A549 (cell line): Measurements from ENCODE around the gene LDLRAD4. TPM values are rescaled to one million over a fixed set of nuclear protein-coding genes. Genes with fewer than 3 reads are reported as not detected.

Source experiments
- ATAC-seq, 2 experiments: fragments of 200-7000 bp in 1 of 2; fragments of >200 bp in 1 of 2; cut with Nextera tagmentation in 1 of 2; cut with Tn5 transposase in 1 of 2; 3 replicates each; pipeline versions ENCODE4 v1.8.0 to v1.9.1; 2018 to 2020; ENCODE audit warnings: mild to moderate bottlenecking in 1 of 2, moderate library complexity in 1 of 2
- CTCF ChIA-PET: fragments of 300-600 bp; sonication (Branson Sonifier 250); formaldehyde crosslinking; extraction: SDS; loops from one replicate; lab custom pipeline; 2021; ENCODE audit warnings: antibody characterized with exemption, inconsistent platforms; lab: Yijun Ruan, JAX
- POLR2A ChIA-PET: fragments of 350-600 bp; formaldehyde crosslinking; extraction: SDS; loops from one replicate; lab custom pipeline; 2021; ENCODE audit warnings: antibody characterized with exemption, inconsistent platforms; lab: Yijun Ruan, JAX
- DNase-seq, 2 experiments: peaks; one replicate each; pipeline versions ENCODE4 v3.0.0 to v3.0.0-alpha.2; 2011 to 2016; ENCODE audit warnings: low read depth in 1 of 2, low spot score in 1 of 2
- FAIRE-seq: peaks from 2 replicates; lab custom pipeline; 2011; peaks lifted over from hg19 to GRCh38; lab: Jason Lieb, UNC
- H3K27ac ChIP-seq, 2 experiments: fragments of >200 bp; sonication (Bioruptor Twin); formaldehyde crosslinking; 3 replicates each; pipeline ENCODE4 v1.5.1; 2016 to 2017
- H3K4me1 ChIP-seq: fragments of >200 bp; sonication (Bioruptor Twin); formaldehyde crosslinking; 3 replicates; pipeline ENCODE4 v1.6.1; 2016
- H3K4me2 ChIP-seq: fragments of >200 bp; sonication (Bioruptor Twin); formaldehyde crosslinking; 3 replicates; pipeline ENCODE4 v1.6.1; 2016
- H3K4me3 ChIP-seq: fragments of >200 bp; sonication (Bioruptor Twin); formaldehyde crosslinking; 3 replicates; pipeline ENCODE4 v1.5.1; 2016
- H3K9me3 ChIP-seq: fragments of >200 bp; sonication (Bioruptor Twin); formaldehyde crosslinking; 3 replicates; pipeline ENCODE4 v1.6.1; 2016
- CEBPB ChIP-seq, 2 experiments: fragments of >200 bp in 1 of 2; sonication (Bioruptor Twin) in 1 of 2; formaldehyde crosslinking in 1 of 2; IDR thresholded peaks; 2 replicates each; pipeline ENCODE4 v1.6.1; 2012 to 2016
- FOSB ChIP-seq: fragments of 250-450 bp; sonication (Bioruptor Pico); IDR thresholded peaks from 2 replicates; pipeline ENCODE4 v1.5.0; 2020; ENCODE audit warnings: mild to moderate bottlenecking, moderate library complexity
- HOXA7 ChIP-seq: fragments of 250-450 bp; sonication (Bioruptor Pico); IDR thresholded peaks from 2 replicates; pipeline ENCODE4 v1.5.0; 2020; ENCODE audit warnings: mild to moderate bottlenecking, moderate library complexity
- HOXB5 ChIP-seq: fragments of 250-450 bp; sonication (Bioruptor Pico); IDR thresholded peaks from 2 replicates; pipeline ENCODE4 v1.5.0; 2020; ENCODE audit warnings: mild to moderate bottlenecking, moderate library complexity
- JUNB ChIP-seq: fragments of >200 bp; sonication (Bioruptor Twin); formaldehyde crosslinking; IDR thresholded peaks from 2 replicates; pipeline ENCODE4 v1.6.1; 2016
- MYC ChIP-seq: IDR thresholded peaks from 2 replicates; pipeline ENCODE4 v1.6.1; 2012; ENCODE audit warnings: mild to moderate bottlenecking, inconsistent platforms, low read length, improper control_type of control experiment, borderline replicate concordance
- NR3C1 ChIP-seq: fragments of >200 bp; sonication (Bioruptor Twin); formaldehyde crosslinking; IDR thresholded peaks from 3 replicates; pipeline ENCODE4 v1.6.1; 2017
- PHF8 ChIP-seq: fragments of 200-600 bp; sonication (generic); IDR thresholded peaks from 2 replicates; pipeline ENCODE4 v1.6.1; 2016; ENCODE audit warnings: low read depth, mild to moderate bottlenecking, antibody characterized with exemption, moderate library complexity, borderline replicate concordance
- RCOR1 ChIP-seq: fragments of 150-350 bp; IDR thresholded peaks from 2 replicates; pipeline ENCODE4 v1.6.1; 2014; ENCODE audit warnings: antibody characterized with exemption, low read length, low read depth
- SMC3 ChIP-seq: fragments of >200 bp; sonication (Bioruptor Twin); formaldehyde crosslinking; IDR thresholded peaks from 3 replicates; pipeline ENCODE4 v1.6.1; 2018; ENCODE audit warnings: inconsistent platforms
- TFCP2L1 ChIP-seq: fragments of 250-450 bp; sonication (Bioruptor Pico); IDR thresholded peaks from 2 replicates; pipeline ENCODE4 v1.5.0; 2021; ENCODE audit warnings: mild to moderate bottlenecking
- TP53 ChIP-seq: fragments of 250-450 bp; sonication (Bioruptor Pico); IDR thresholded peaks from 2 replicates; pipeline ENCODE4 v1.5.0; 2021; ENCODE audit warnings: mild to moderate bottlenecking, moderate library complexity
- ZC3H11A ChIP-seq: fragments of 450-650 bp; IDR thresholded peaks from 2 replicates; pipeline ENCODE4 v1.6.1; 2014; ENCODE audit warnings: antibody characterized with exemption, mild to moderate bottlenecking
- WGBS: methylation state at CpG from one replicate; pipeline ENCODE4 v1.1.6; 2017; ENCODE audit errors: missing lambda C conversion rate; 5-methylcytosine and 5-hydroxymethylcytosine counted together
- polyA plus RNA-seq, 4 experiments: library from polyadenylated mRNA; depleted of rRNA in 3 of 4; stranded (reverse); fragments of >200 nt; fragmentation: RNase III in 1 of 4; extraction: RNeasy Plus Mini Kit Qiagen cat#74134 plus additional on column Dnase treatment in 1 of 4; gene quantifications; 2 replicates in 3 of 4; 3 replicates in 1 of 4; pipeline ENCODE4 v1.2.3, GENCODE V29; 2011 to 2017
- TF ChIP-seq, protein P1 (sequence below): fragments of 450-650 bp; IDR thresholded peaks from 2 replicates; pipeline ENCODE4 v1.6.1; 2014; ENCODE audit warnings: antibody characterized with exemption
- TF ChIP-seq, protein P2 (sequence below): fragments of 200-600 bp; sonication (generic); IDR thresholded peaks from 2 replicates; pipeline ENCODE4 v1.6.1; 2016; ENCODE audit warnings: antibody characterized with exemption, mild to moderate bottlenecking, moderate library complexity
- TF ChIP-seq, protein P3 (sequence below): fragments of >200 bp; sonication (Bioruptor Twin); formaldehyde crosslinking; IDR thresholded peaks from 3 replicates; pipeline ENCODE4 v1.6.1; 2016
- TF ChIP-seq, protein P4 (sequence below): IDR thresholded peaks from 2 replicates; pipeline ENCODE4 v1.6.1; 2012; ENCODE audit warnings: low read depth, borderline replicate concordance
- TF ChIP-seq, protein P5 (sequence below): IDR thresholded peaks from 2 replicates; pipeline ENCODE4 v1.6.1; 2012

LDLRAD4 gene
- polyA plus RNA-seq, 2 of the 4 experiments (the other 2 are of a cell fraction) = 5.2 to 7.6 TPM

DNA sequence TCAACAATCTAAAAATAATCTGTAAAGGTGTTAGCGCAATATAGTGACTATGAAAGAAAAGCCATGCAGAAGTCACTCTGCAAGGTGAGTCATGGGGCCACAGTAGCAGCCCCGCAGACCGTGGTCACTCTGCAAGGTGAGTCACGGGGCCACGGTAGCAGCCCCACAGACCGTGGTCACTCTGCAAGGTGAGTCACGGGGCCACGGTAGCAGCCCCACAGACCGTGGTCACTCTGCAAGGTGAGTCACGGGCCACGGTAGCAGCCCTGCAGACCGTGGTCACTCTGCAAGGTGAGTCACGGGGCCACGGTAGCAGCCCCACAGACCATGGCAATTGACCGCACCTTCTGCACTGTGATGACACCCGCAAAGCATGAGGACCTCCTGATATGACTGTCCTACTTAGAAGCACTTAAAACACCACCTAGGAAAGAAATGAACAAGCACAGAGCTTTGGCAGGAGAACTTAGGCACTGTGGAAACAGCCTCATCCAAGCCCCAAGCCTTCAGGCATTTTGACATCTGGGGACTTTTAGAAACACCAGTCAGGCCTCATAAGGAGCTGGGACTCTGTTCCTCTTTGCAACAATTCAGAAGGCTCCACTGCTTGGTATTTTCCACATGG is 70.1 kb downstream of the LDLRAD4 start:
- H3K9me3 ChIP-seq = no peaks in the 10 kb centered on the region
- H3K4me2 ChIP-seq = no peak overlapping the region
- FAIRE-seq (no peak), ATAC-seq (no peak), DNase-seq (no peak)
- no peaks in the 10 kb centered on the region for H3K4me1 ChIP-seq
- TF ChIP-seq, protein P1, sequence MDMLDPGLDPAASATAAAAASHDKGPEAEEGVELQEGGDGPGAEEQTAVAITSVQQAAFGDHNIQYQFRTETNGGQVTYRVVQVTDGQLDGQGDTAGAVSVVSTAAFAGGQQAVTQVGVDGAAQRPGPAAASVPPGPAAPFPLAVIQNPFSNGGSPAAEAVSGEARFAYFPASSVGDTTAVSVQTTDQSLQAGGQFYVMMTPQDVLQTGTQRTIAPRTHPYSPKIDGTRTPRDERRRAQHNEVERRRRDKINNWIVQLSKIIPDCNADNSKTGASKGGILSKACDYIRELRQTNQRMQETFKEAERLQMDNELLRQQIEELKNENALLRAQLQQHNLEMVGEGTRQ = no peak
- TF ChIP-seq, protein P2, sequence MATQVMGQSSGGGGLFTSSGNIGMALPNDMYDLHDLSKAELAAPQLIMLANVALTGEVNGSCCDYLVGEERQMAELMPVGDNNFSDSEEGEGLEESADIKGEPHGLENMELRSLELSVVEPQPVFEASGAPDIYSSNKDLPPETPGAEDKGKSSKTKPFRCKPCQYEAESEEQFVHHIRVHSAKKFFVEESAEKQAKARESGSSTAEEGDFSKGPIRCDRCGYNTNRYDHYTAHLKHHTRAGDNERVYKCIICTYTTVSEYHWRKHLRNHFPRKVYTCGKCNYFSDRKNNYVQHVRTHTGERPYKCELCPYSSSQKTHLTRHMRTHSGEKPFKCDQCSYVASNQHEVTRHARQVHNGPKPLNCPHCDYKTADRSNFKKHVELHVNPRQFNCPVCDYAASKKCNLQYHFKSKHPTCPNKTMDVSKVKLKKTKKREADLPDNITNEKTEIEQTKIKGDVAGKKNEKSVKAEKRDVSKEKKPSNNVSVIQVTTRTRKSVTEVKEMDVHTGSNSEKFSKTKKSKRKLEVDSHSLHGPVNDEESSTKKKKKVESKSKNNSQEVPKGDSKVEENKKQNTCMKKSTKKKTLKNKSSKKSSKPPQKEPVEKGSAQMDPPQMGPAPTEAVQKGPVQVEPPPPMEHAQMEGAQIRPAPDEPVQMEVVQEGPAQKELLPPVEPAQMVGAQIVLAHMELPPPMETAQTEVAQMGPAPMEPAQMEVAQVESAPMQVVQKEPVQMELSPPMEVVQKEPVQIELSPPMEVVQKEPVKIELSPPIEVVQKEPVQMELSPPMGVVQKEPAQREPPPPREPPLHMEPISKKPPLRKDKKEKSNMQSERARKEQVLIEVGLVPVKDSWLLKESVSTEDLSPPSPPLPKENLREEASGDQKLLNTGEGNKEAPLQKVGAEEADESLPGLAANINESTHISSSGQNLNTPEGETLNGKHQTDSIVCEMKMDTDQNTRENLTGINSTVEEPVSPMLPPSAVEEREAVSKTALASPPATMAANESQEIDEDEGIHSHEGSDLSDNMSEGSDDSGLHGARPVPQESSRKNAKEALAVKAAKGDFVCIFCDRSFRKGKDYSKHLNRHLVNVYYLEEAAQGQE = no peak
- TF ChIP-seq FOSB (no peak), JUNB (no peak), HOXA7 (CRISPR knock-in tag) (no peak), RCOR1 (no peak), TP53 (CRISPR knock-in tag) (no peak)
- TF ChIP-seq, protein P3, sequence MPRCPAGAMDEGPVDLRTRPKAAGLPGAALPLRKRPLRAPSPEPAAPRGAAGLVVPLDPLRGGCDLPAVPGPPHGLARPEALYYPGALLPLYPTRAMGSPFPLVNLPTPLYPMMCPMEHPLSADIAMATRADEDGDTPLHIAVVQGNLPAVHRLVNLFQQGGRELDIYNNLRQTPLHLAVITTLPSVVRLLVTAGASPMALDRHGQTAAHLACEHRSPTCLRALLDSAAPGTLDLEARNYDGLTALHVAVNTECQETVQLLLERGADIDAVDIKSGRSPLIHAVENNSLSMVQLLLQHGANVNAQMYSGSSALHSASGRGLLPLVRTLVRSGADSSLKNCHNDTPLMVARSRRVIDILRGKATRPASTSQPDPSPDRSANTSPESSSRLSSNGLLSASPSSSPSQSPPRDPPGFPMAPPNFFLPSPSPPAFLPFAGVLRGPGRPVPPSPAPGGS = no peak
- TF ChIP-seq, protein P4, sequence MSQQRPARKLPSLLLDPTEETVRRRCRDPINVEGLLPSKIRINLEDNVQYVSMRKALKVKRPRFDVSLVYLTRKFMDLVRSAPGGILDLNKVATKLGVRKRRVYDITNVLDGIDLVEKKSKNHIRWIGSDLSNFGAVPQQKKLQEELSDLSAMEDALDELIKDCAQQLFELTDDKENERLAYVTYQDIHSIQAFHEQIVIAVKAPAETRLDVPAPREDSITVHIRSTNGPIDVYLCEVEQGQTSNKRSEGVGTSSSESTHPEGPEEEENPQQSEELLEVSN = no peak
- 77% methylated on average over 8 of the region's 16 CpGs for WGBS
- no peak overlapping the region for H3K4me3 ChIP-seq
- ChIA-PET CTCF (interaction anchor here (2.4 kb wide), 1 partner anchor 9 kb away, joined by 5 read pairs; no protein-coding TSS in a partner anchor), POLR2A (no interaction called here)
- H3K27ac ChIP-seq = no peak overlapping the region

DNA sequence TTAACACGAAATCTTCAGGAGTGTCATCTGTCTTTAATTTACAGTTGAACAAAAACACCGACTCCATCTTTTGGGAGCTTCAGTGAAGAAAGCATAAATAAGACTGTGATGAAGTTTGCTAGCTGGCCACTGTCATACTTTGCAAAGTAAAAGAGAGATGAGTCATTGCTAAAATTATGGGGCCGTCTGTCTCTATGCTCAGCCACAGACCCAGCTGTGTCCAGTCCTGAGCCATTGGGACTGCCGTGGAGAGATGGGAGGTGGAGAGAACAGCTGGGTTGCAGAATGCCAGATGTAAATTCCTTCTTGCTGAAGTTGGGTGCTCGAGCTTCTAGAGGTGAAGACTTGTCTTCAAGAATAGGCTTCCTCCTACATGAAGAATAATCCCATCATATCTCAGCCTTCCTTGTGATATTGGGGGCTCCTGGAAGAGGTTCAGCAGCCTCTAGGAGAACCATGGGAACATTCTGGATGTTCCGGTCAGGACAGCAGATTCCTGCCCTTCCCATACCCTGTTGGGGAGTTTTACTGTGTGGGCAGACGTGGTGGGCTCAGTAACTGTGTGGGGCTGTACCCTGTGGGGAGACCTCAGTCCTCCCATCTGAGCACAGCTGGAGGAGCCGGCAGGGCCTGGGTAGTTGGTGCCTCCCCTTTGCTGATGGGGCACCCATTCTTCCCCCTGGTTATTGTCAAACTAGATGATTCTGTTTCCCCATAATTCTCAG is 71.1 kb downstream of the LDLRAD4 start:
- H3K4me1 ChIP-seq = no peaks in the 10 kb centered on the region
- no peaks in the 10 kb centered on the region for H3K9me3 ChIP-seq
- no peak for TF ChIP-seq CEBPB (IDR thresholded peaks at IDR 0.05)
- TF ChIP-seq MYC = no peak
- TF ChIP-seq TFCP2L1 = no peak
- TF ChIP-seq, protein P5, sequence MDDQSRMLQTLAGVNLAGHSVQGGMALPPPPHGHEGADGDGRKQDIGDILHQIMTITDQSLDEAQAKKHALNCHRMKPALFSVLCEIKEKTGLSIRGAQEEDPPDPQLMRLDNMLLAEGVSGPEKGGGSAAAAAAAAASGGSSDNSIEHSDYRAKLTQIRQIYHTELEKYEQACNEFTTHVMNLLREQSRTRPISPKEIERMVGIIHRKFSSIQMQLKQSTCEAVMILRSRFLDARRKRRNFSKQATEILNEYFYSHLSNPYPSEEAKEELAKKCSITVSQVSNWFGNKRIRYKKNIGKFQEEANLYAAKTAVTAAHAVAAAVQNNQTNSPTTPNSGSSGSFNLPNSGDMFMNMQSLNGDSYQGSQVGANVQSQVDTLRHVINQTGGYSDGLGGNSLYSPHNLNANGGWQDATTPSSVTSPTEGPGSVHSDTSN = no peak
- no peak for TF ChIP-seq ZC3H11A
- no peak for TF ChIP-seq PHF8
- TF ChIP-seq SMC3 = no peak
- TF ChIP-seq TP53 (CRISPR knock-in tag) = no peak
- TF ChIP-seq, protein P3 = no peak
- TF ChIP-seq NR3C1 = no peak
- TF ChIP-seq HOXB5 (CRISPR knock-in tag) = no peak
- no peak overlapping the region for H3K4me2 ChIP-seq
- no peak overlapping the region for H3K27ac ChIP-seq
- POLR2A ChIA-PET = no interaction called here
- no peak for ATAC-seq
- FAIRE-seq = no peak
- no peak overlapping the region for H3K4me3 ChIP-seq
- WGBS = 63% methylated on average over 6 of the region's 8 CpGs
- CTCF ChIA-PET = interaction anchor here (2.4 kb wide), 1 partner anchor 8 kb away, joined by 5 read pairs; no protein-coding TSS in a partner anchor
- DNase-seq = no peak
